ENCODE measurements around the gene ALK. TPM values are rescaled to one million over a fixed set of nuclear protein-coding genes. Genes with fewer than 3 reads are reported as not detected.

ALK gene
- total and polyA plus RNA-seq, 2 donors (not counting 1 experiment from before 2014, with no cell fraction given), result not detected

- no peak overlapping the region for H3K4me3 Mint-ChIP-seq
- TF ChIP-seq CTCF (IDR thresholded peaks at IDR 0.05), result no peak
- TF ChIP-seq EZH2 (IDR thresholded peaks at IDR 0.05; ENCODE audit: borderline replicate concordance, insufficient read depth, low read depth, low read length, poor library complexity, severe bottlenecking), result no peak
- Histone ChIP-seq H2AFZ (ENCODE audit: insufficient read depth, low read depth, low read length, poor library complexity, severe bottlenecking) (no peak overlapping the region), H4K20me1 (ENCODE audit: control insufficient read depth, insufficient read depth, low read length, poor library complexity, severe bottlenecking) (no peaks in the 10 kb centered on the region), H3K4me1 (ENCODE audit: control insufficient read depth in 2 of 2, insufficient read depth in 2 of 2, low read length in 2 of 2) (no peaks in the 10 kb centered on the region), H3K9me3 (ENCODE audit: control extremely low read depth in 1 of 3, control insufficient read depth in 2 of 3, insufficient read depth in 1 of 3, low read length in 2 of 3) (peaks cover 0 to 3% (median 0%) of the 10 kb centered on the region in 3 donors), H3K79me2 (ENCODE audit: control insufficient read depth, insufficient read depth, low read length) (no peaks in the 10 kb centered on the region), H3K27me3 (replicated peaks in 1 of 4; ENCODE audit: control extremely low read depth in 1 of 4, control insufficient read depth in 3 of 4, insufficient read depth in 4 of 4, low read length in 3 of 4) (no peaks in the 10 kb centered on the region), H3K4me3 (ENCODE audit: control extremely low read depth in 1 of 5, extremely low read depth in 1 of 5, insufficient read depth in 1 of 5, low read depth in 2 of 5, low read length in 4 of 5) (no peak overlapping the region), H3K27ac (ENCODE audit: low read length in 2 of 2) (no peak overlapping the region), H3K36me3 (replicated peaks in 1 of 2; ENCODE audit: control extremely low read depth in 1 of 2, control insufficient read depth in 1 of 2, extremely low read depth in 1 of 2, insufficient read depth in 2 of 2, low read length in 1 of 2) (no peaks in the 10 kb centered on the region), H3K9ac (ENCODE audit: low read length) (no peak overlapping the region), H3K4me2 (replicated peaks; ENCODE audit: low read depth, low read length, poor library complexity, severe bottlenecking) (no peak overlapping the region)
- H3K9me3 Mint-ChIP-seq (ENCODE audit: insufficient read depth), result no peaks in the 10 kb centered on the region
- peaks cover 16% of the 10 kb centered on the region for H3K27me3 Mint-ChIP-seq
- intact Hi-C loops (cut with micrococcal nuclease), result no loop called here
- no peaks in the 10 kb centered on the region for H3K4me1 Mint-ChIP-seq
- H3K27ac Mint-ChIP-seq, result no peak overlapping the region
- 71% methylated on average over 1 of the region's 5 CpGs for WGBS (ENCODE audit: insufficient coverage)
- CTCF ChIA-PET, result no interaction called here
- POLR2A ChIA-PET, result no interaction called here
- no peak for DNase-seq
- no peak for ATAC-seq (ENCODE audit: low read depth)
These were observed 550.7 kb downstream of the ALK start for GRCh38 chr2:29370581-29371125.

GRCh38 chr2:29370173-29370572 is 551.2 kb downstream of the ALK start:
- ATAC-seq (ENCODE audit: low read depth) (no peak), DNase-seq (no peak)
- Histone ChIP-seq H3K36me3 (replicated peaks in 1 of 2; ENCODE audit: control extremely low read depth in 1 of 2, control insufficient read depth in 1 of 2, extremely low read depth in 1 of 2, insufficient read depth in 2 of 2, low read length in 1 of 2) (no peaks in the 10 kb centered on the region), H3K4me3 (ENCODE audit: control extremely low read depth in 1 of 5, extremely low read depth in 1 of 5, insufficient read depth in 1 of 5, low read depth in 2 of 5, low read length in 4 of 5) (no peak overlapping the region), H3K9me3 (ENCODE audit: control extremely low read depth in 1 of 3, control insufficient read depth in 2 of 3, insufficient read depth in 1 of 3, low read length in 2 of 3) (peaks cover 0 to 3% (median 0%) of the 10 kb centered on the region in 3 donors), H3K79me2 (ENCODE audit: control insufficient read depth, insufficient read depth, low read length) (no peaks in the 10 kb centered on the region), H3K4me2 (replicated peaks; ENCODE audit: low read depth, low read length, poor library complexity, severe bottlenecking) (no peak overlapping the region), H3K9ac (ENCODE audit: low read length) (no peak overlapping the region), H2AFZ (ENCODE audit: insufficient read depth, low read depth, low read length, poor library complexity, severe bottlenecking) (no peak overlapping the region), H3K27me3 (replicated peaks in 1 of 4; ENCODE audit: control extremely low read depth in 1 of 4, control insufficient read depth in 3 of 4, insufficient read depth in 4 of 4, low read length in 3 of 4) (no peaks in the 10 kb centered on the region), H4K20me1 (ENCODE audit: control insufficient read depth, insufficient read depth, low read length, poor library complexity, severe bottlenecking) (no peaks in the 10 kb centered on the region), H3K27ac (ENCODE audit: low read length in 2 of 2) (no peak overlapping the region), H3K4me1 (ENCODE audit: control insufficient read depth in 2 of 2, insufficient read depth in 2 of 2, low read length in 2 of 2) (no peaks in the 10 kb centered on the region)
- CTCF ChIA-PET, result no interaction called here
- Mint-ChIP-seq H3K27me3 (peaks cover 17% of the 10 kb centered on the region), H3K4me1 (no peaks in the 10 kb centered on the region), H3K4me3 (no peak overlapping the region), H3K27ac (no peak overlapping the region), H3K9me3 (ENCODE audit: insufficient read depth) (no peaks in the 10 kb centered on the region)
- intact Hi-C loops (cut with micrococcal nuclease), result no loop called here
- TF ChIP-seq EZH2 (IDR thresholded peaks at IDR 0.05; ENCODE audit: borderline replicate concordance, insufficient read depth, low read depth, low read length, poor library complexity, severe bottlenecking) (no peak), CTCF (IDR thresholded peaks at IDR 0.05) (no peak)
- 17% methylated on average over 2 of the region's 4 CpGs for WGBS (ENCODE audit: insufficient coverage)
- POLR2A ChIA-PET, result no interaction called here
